ENCODE measurements around the gene IRS1.

Gene IRS1

DNA sequence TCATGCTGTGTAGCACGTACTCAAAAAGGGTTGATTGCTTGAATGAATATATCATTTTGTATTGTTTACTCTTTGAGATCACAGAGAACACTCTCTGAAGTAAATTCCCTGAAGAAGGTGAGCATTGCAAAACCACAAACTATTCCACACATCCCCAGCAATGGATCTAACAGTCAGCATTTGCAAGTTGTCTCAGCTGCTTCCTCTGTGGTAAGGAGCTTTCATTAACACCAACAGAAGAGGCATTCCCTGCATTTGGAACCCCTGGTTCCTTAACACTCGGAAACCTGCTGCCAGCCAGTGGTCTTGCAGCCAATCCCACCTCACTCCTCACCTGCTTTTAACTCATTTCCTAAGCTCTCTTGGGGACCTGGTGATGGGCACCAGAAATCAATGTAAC lies 108.4 kb downstream of the IRS1 start:
- H3K9ac ChIP-seq = no peak overlapping the region
- no peak overlapping the region for H3K4me3 ChIP-seq (ENCODE audit: low read depth, low read length)
- TF ChIP-seq, protein P1, sequence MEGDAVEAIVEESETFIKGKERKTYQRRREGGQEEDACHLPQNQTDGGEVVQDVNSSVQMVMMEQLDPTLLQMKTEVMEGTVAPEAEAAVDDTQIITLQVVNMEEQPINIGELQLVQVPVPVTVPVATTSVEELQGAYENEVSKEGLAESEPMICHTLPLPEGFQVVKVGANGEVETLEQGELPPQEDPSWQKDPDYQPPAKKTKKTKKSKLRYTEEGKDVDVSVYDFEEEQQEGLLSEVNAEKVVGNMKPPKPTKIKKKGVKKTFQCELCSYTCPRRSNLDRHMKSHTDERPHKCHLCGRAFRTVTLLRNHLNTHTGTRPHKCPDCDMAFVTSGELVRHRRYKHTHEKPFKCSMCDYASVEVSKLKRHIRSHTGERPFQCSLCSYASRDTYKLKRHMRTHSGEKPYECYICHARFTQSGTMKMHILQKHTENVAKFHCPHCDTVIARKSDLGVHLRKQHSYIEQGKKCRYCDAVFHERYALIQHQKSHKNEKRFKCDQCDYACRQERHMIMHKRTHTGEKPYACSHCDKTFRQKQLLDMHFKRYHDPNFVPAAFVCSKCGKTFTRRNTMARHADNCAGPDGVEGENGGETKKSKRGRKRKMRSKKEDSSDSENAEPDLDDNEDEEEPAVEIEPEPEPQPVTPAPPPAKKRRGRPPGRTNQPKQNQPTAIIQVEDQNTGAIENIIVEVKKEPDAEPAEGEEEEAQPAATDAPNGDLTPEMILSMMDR (IDR thresholded peaks at IDR 0.05) = no peak
- H3K4me1 ChIP-seq = no peaks in the 10 kb centered on the region
- no peak overlapping the region for H3K4me2 ChIP-seq (ENCODE audit: low read length)
- H2AFZ ChIP-seq = no peak overlapping the region
- no peaks in the 10 kb centered on the region for H3K9me3 ChIP-seq (ENCODE audit: control insufficient read depth, low read length)
- no peaks in the 10 kb centered on the region for H3K36me3 ChIP-seq (ENCODE audit: control insufficient read depth, insufficient read depth, low read length)
- no peak overlapping the region for H3K27ac ChIP-seq
- no peaks in the 10 kb centered on the region for H3K79me2 ChIP-seq
- H3K27me3 ChIP-seq (ENCODE audit: control insufficient read depth, insufficient read depth, low read length) = no peaks in the 10 kb centered on the region

DNA sequence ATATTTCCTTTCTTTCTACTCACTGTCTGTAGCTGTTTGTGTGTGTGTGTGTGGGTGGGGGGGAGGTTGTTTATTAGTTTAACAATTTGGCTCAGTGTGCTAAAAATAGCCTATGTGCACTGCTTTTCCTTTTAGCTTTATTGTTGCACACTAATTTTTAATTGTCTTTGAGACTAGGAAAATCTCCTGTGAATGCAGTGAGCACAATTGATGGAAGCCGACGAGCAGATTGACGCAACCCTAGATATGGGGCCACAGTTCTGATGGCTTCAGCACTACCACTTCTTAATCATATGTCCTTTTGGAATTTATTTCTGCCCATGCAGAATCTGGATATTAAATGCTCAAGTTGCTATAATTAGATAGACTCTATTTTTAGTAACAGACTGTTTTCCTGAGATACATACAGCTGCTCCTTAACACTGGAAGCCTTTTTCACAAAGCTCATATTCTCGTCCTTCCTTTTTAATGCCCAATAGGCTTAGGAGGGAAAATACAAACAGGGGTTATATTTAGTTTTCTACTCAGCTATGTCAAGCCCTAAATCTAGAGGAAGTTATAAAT lies 109.1 kb downstream of the IRS1 start:
- Histone ChIP-seq H3K9ac (no peak overlapping the region), H3K4me1 (no peaks in the 10 kb centered on the region), H3K9me3 (ENCODE audit: control insufficient read depth, low read length) (no peaks in the 10 kb centered on the region), H3K36me3 (ENCODE audit: control insufficient read depth, insufficient read depth, low read length) (no peaks in the 10 kb centered on the region), H3K27ac (no peak overlapping the region), H3K4me3 (ENCODE audit: low read depth, low read length) (no peak overlapping the region), H2AFZ (no peak overlapping the region), H3K79me2 (no peaks in the 10 kb centered on the region), H3K27me3 (ENCODE audit: control insufficient read depth, insufficient read depth, low read length) (no peaks in the 10 kb centered on the region), H3K4me2 (ENCODE audit: low read length) (no peak overlapping the region)
- TF ChIP-seq, protein P1 (IDR thresholded peaks at IDR 0.05) = no peak

DNA sequence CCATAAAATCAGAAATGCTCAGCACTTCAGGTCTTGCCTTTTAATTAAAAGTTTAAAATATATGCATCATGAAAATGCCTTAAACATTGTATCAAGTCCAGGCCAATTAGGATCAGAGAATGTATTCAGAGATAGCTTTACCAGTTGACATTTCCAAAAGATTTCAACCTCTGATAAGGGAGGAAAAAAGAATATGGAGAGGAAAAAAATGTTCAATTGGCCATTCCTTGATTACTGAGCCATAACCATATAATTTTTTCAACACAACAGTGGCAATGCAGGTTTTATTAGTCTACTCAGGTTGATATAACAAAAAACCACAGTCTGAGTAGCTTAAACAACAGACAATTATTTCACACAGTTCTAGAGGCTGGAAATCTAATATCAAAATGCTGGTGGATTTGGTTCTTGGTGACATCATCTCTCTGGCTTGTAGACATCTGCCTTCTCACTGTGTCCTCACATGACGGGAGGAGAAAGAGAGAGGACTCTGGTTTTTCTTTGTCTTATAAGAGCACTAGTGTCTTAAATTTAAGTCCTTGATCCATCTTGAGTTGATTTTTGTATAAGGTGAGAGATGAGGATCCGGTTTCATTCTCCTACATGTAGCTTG lies 111.9 kb downstream of the IRS1 start:
- no peak overlapping the region for H3K4me3 ChIP-seq (ENCODE audit: low read depth, low read length)
- H3K27me3 ChIP-seq (ENCODE audit: control insufficient read depth, insufficient read depth, low read length) = no peaks in the 10 kb centered on the region
- no peak overlapping the region for H2AFZ ChIP-seq
- H3K4me2 ChIP-seq (ENCODE audit: low read length) = no peak overlapping the region
- TF ChIP-seq, protein P1 (IDR thresholded peaks at IDR 0.05) = no peak
- no peaks in the 10 kb centered on the region for H3K79me2 ChIP-seq
- H3K9ac ChIP-seq = no peak overlapping the region
- no peaks in the 10 kb centered on the region for H3K4me1 ChIP-seq
- no peaks in the 10 kb centered on the region for H3K9me3 ChIP-seq (ENCODE audit: control insufficient read depth, low read length)
- H3K36me3 ChIP-seq (ENCODE audit: control insufficient read depth, insufficient read depth, low read length) = no peaks in the 10 kb centered on the region
- no peak overlapping the region for H3K27ac ChIP-seq

DNA sequence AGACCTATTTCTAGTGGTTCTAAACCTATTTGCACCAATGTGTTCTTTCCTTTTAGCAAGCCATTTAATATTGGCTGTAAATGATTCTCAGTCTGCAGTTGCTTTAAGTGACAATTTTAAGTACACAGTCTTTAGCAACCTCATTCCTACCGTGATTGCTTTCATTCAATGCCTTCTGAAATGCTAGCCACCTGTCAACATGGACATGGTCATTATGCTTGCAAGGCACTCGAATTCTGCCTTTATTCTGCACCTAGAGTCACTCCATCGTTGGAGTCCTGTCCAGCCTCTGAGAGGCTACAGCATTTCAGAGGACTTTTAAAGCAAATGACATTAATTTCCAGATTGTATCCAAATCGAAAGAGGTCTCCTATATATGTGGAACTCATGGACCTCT lies 115.1 kb downstream of the IRS1 start:
- Histone ChIP-seq H3K9ac (no peak overlapping the region), H3K36me3 (ENCODE audit: control insufficient read depth, insufficient read depth, low read length) (no peaks in the 10 kb centered on the region), H3K9me3 (ENCODE audit: control insufficient read depth, low read length) (no peaks in the 10 kb centered on the region), H2AFZ (no peak overlapping the region), H3K27ac (no peak overlapping the region), H3K4me2 (ENCODE audit: low read length) (no peak overlapping the region), H3K4me3 (ENCODE audit: low read depth, low read length) (no peak overlapping the region), H3K27me3 (ENCODE audit: control insufficient read depth, insufficient read depth, low read length) (no peaks in the 10 kb centered on the region), H3K79me2 (no peaks in the 10 kb centered on the region), H3K4me1 (no peaks in the 10 kb centered on the region)
- TF ChIP-seq, protein P1 (IDR thresholded peaks at IDR 0.05) = no peak

Data from parathyroid adenoma (tissue), 2 donors.